H9 (cell line): Measurements from ENCODE around the gene CCDC78. TPM values are rescaled to one million over a fixed set of nuclear protein-coding genes. Genes with fewer than 3 reads are reported as not detected.

Experiments used
- DNase-seq: peaks from one replicate; pipeline ENCODE4 v3.0.0-alpha.2; 2017
- H2AFZ ChIP-seq: one replicate; pipeline ENCODE4 v1.6.1; 2013; ENCODE audit warnings: mild to moderate bottlenecking, low read length, control low read depth, moderate library complexity
- H2AK5ac ChIP-seq: 2 replicates; pipeline ENCODE4 v1.6.1; 2013; ENCODE audit warnings: low read length, control low read depth, mixed read lengths; ENCODE audit not compliant: insufficient read length
- H2BK120ac ChIP-seq: one replicate; pipeline ENCODE4 v1.6.1; 2013; ENCODE audit warnings: low read depth, mild to moderate bottlenecking, low read length, control low read depth, inconsistent platforms; ENCODE audit not compliant: poor library complexity, severe bottlenecking
- H2BK12ac ChIP-seq: 2 replicates; pipeline ENCODE4 v1.6.1; 2013; ENCODE audit warnings: low read length, control low read depth, mixed read lengths, low read depth; ENCODE audit not compliant: insufficient read length
- H2BK15ac ChIP-seq: 2 replicates; pipeline ENCODE4 v1.6.1; 2013; ENCODE audit warnings: low read depth, low read length, control low read depth
- H2BK20ac ChIP-seq: one replicate; pipeline ENCODE4 v1.6.1; 2013; ENCODE audit warnings: low read depth, mild to moderate bottlenecking, low read length, control low read depth, inconsistent platforms; ENCODE audit not compliant: poor library complexity, severe bottlenecking
- H2BK5ac ChIP-seq: 2 replicates; pipeline ENCODE4 v1.6.1; 2013; ENCODE audit warnings: low read length, control low read depth, mixed read lengths; ENCODE audit not compliant: insufficient read length
- H3K14ac ChIP-seq: 2 replicates; pipeline ENCODE4 v1.6.1; 2013; ENCODE audit warnings: low read length, control low read depth; ENCODE audit not compliant: insufficient read depth
- H3K18ac ChIP-seq: 2 replicates; pipeline ENCODE4 v1.6.1; 2013; ENCODE audit warnings: low read depth, mild to moderate bottlenecking, mixed read lengths, low read length, control low read depth; ENCODE audit not compliant: insufficient read length
- H3K23ac ChIP-seq: 2 replicates; pipeline ENCODE4 v1.6.1; 2013; ENCODE audit warnings: low read length, control low read depth, mixed read lengths, low read depth; ENCODE audit not compliant: insufficient read length
- H3K23me2 ChIP-seq: 2 replicates; pipeline ENCODE4 v1.6.1; 2013; ENCODE audit warnings: low read depth, mild to moderate bottlenecking, mixed read lengths, low read length, control low read depth; ENCODE audit not compliant: insufficient read length, poor library complexity, severe bottlenecking
- H3K27ac ChIP-seq: 2 replicates; pipeline ENCODE4 v1.5.1; 2013; ENCODE audit warnings: low read length, control low read depth, mixed read lengths, low read depth; ENCODE audit not compliant: insufficient read length
- H3K27me3 ChIP-seq: 2 replicates; pipeline ENCODE4 v1.6.1; 2013; ENCODE audit warnings: low read length, control low read depth, inconsistent platforms; ENCODE audit not compliant: insufficient read depth
- H3K4ac ChIP-seq: 2 replicates; pipeline ENCODE4 v1.6.1; 2013; ENCODE audit warnings: low read depth, mild to moderate bottlenecking, control low read depth, inconsistent platforms, low read length, moderate library complexity
- H3K4me1 ChIP-seq: 2 replicates; pipeline ENCODE4 v1.6.1; 2013; ENCODE audit warnings: low read length, control low read depth, inconsistent platforms; ENCODE audit not compliant: insufficient read depth
- H3K4me2 ChIP-seq: 2 replicates; pipeline ENCODE4 v1.6.1; 2013; ENCODE audit warnings: low read length, control low read depth, mixed read lengths; ENCODE audit not compliant: insufficient read length, insufficient read depth
- H3K56ac ChIP-seq: 2 replicates; pipeline ENCODE4 v1.6.1; 2013; ENCODE audit warnings: low read depth, mild to moderate bottlenecking, mixed read lengths, low read length, control low read depth; ENCODE audit not compliant: insufficient read length
- H3K79me1 ChIP-seq: 2 replicates; pipeline ENCODE4 v1.6.1; 2013; ENCODE audit warnings: low read depth, mild to moderate bottlenecking, moderate library complexity, low read length, control low read depth, inconsistent platforms; ENCODE audit not compliant: insufficient read depth, poor library complexity, severe bottlenecking
- H3K79me2 ChIP-seq: 2 replicates; pipeline ENCODE4 v1.6.1; 2013; ENCODE audit warnings: low read length, control low read depth, inconsistent platforms; ENCODE audit not compliant: insufficient read depth
- H3K9ac ChIP-seq: 2 replicates; pipeline ENCODE4 v1.6.1; 2013; ENCODE audit warnings: low read length, control low read depth, mixed read lengths; ENCODE audit not compliant: insufficient read length; ENCODE audit errors: extremely low read depth
- H3K9me3 ChIP-seq: one replicate; pipeline ENCODE4 v1.6.1; 2013; ENCODE audit warnings: low read depth, low read length, inconsistent platforms; ENCODE audit not compliant: control insufficient read depth
- H3T11ph ChIP-seq: one replicate; pipeline ENCODE4 v1.6.1; 2013; ENCODE audit warnings: mild to moderate bottlenecking, low read length, control low read depth, inconsistent platforms
- H4K20me1 ChIP-seq: one replicate; pipeline ENCODE4 v1.6.1; 2013; ENCODE audit not compliant: control insufficient read depth, insufficient read length, insufficient read depth
- H4K5ac ChIP-seq: 2 replicates; pipeline ENCODE4 v1.6.1; 2013; ENCODE audit warnings: low read depth, mild to moderate bottlenecking, mixed read lengths, low read length, control low read depth; ENCODE audit not compliant: insufficient read length
- H4K8ac ChIP-seq: replicated peaks from 2 replicates; pipeline ENCODE4 v1.6.1; 2013; ENCODE audit warnings: low read length, control low read depth, mixed read lengths, low read depth; ENCODE audit not compliant: insufficient read length
- H4K91ac ChIP-seq: 2 replicates; pipeline ENCODE4 v1.6.1; 2013; ENCODE audit warnings: low read depth, mild to moderate bottlenecking, moderate library complexity, mixed read lengths, low read length, control low read depth; ENCODE audit not compliant: insufficient read length
- H3K27ac Mint-ChIP-seq, 3 experiments: 2 replicates in 2 of 3; 3 replicates in 1 of 3; pipeline ENCODE4 v1.8.0; 2020 to 2021; ENCODE audit warnings: mixed read lengths in 3 of 3, mild to moderate bottlenecking in 1 of 3, moderate library complexity in 1 of 3
- H3K27me3 Mint-ChIP-seq: 2 replicates; pipeline ENCODE4 v1.8.0; 2021; ENCODE audit warnings: low read depth, mild to moderate bottlenecking, moderate library complexity, mixed read lengths
- H3K36me3 Mint-ChIP-seq, 3 experiments: 2 replicates in 2 of 3; 3 replicates in 1 of 3; pipeline ENCODE4 v1.8.0; 2020 to 2021; ENCODE audit warnings: low read depth in 3 of 3, mixed read lengths in 3 of 3; ENCODE audit not compliant: insufficient read depth in 1 of 3
- H3K4me1 Mint-ChIP-seq, 2 experiments: 2 replicates each; pipeline ENCODE4 v1.8.0; 2020; ENCODE audit warnings: mixed read lengths in 2 of 2
- H3K4me3 Mint-ChIP-seq, 2 experiments: 2 replicates in 1 of 2; 3 replicates in 1 of 2; pipeline ENCODE4 v1.8.0; 2020 to 2021; ENCODE audit warnings: mild to moderate bottlenecking in 2 of 2, mixed read lengths in 2 of 2, moderate library complexity in 1 of 2
- H3K9me3 Mint-ChIP-seq, 2 experiments: 2 replicates in 1 of 2; 3 replicates in 1 of 2; pipeline ENCODE4 v1.8.0; 2020; ENCODE audit warnings: mild to moderate bottlenecking in 2 of 2, mixed read lengths in 2 of 2, moderate library complexity in 1 of 2
- CTCF ChIP-seq: fragments of 200-600 bp; sonication (generic); conservative IDR thresholded peaks from 3 replicates; pipeline ENCODE4 v1.8.0; 2021; ENCODE audit warnings: antibody characterized with exemption, mild to moderate bottlenecking
- WGBS: extraction: QIAGEN DNeasy Blood & Tissue Kit; methylation state at CpG from one replicate; pipeline ENCODE4 v1.1.7; 2013; ENCODE audit warnings: missing lambda C conversion rate, low lambda C conversion rate, mixed read lengths; ENCODE audit not compliant: insufficient read length; ENCODE audit errors: extremely low coverage; 5-methylcytosine and 5-hydroxymethylcytosine counted together
- total RNA-seq: library from RNA; stranded (reverse); gene quantifications from 2 replicates; pipeline ENCODE4 v1.2.1, GENCODE V29; 2021

CCDC78 gene
- total RNA-seq, 1 experiment from 2014 or later, result 12.1 TPM

GRCh38 chr16:708959-709358 lies 17.3 kb downstream of the CCDC78 start:
- Histone ChIP-seq H3K56ac (no peak overlapping the region), H3K4ac (no peak overlapping the region), H3K9me3 (no peaks in the 10 kb centered on the region), H3K27me3 (peaks cover 24% of the 10 kb centered on the region; the same call in 1 of the 2 replicates), H2BK120ac (no peak overlapping the region), H3K9ac (no peak overlapping the region), H4K5ac (no peak overlapping the region), H3K79me2 (no peaks in the 10 kb centered on the region), H2BK5ac (no peak overlapping the region), H2BK12ac (no peak overlapping the region), H2AK5ac (no peak overlapping the region), H4K91ac (no peak overlapping the region), H2BK15ac (no peak overlapping the region), H2BK20ac (no peak overlapping the region), H3K4me1 (no peaks in the 10 kb centered on the region), H2AFZ (no peak overlapping the region), H3K23ac (no peak overlapping the region), H3K27ac (no peak overlapping the region), H3K79me1 (no peaks in the 10 kb centered on the region), H3K23me2 (peaks cover 4% of the 10 kb centered on the region), H4K20me1 (no peaks in the 10 kb centered on the region), H3K18ac (no peak overlapping the region), H4K8ac (no peak overlapping the region), H3K14ac (no peak overlapping the region), H3K4me2 (no peak overlapping the region), H3T11ph (no peak overlapping the region)
- H3K27ac Mint-ChIP-seq, result no peak overlapping the region
- no peak overlapping the region for H3K4me3 Mint-ChIP-seq
- TF ChIP-seq CTCF, result no peak
- no peaks in the 10 kb centered on the region for H3K36me3 Mint-ChIP-seq
- no peak for DNase-seq
- H3K27me3 Mint-ChIP-seq, result peaks cover 81% of the 10 kb centered on the region
- H3K4me1 Mint-ChIP-seq, result peaks cover 3 to 10% of the 10 kb centered on the region in 2 experiments; a peak in 3 of 4 replicates
- WGBS, result no CpG with 5 or more reads among the region's 4 CpGs
- peaks cover 0 to 2% of the 10 kb centered on the region in 2 experiments; a peak in 2 of 5 replicates for H3K9me3 Mint-ChIP-seq
